ENCODE results near the gene ALDH18A1. TPM values are rescaled to one million over a fixed set of nuclear protein-coding genes. Genes with fewer than 3 reads are reported as not detected.
A peak's percentile ranks its signal among the peaks of the same experiment; 100 is the strongest.

Gene ALDH18A1
- total RNA-seq, 1 experiment from 2014 or later: 166 TPM

DNA sequence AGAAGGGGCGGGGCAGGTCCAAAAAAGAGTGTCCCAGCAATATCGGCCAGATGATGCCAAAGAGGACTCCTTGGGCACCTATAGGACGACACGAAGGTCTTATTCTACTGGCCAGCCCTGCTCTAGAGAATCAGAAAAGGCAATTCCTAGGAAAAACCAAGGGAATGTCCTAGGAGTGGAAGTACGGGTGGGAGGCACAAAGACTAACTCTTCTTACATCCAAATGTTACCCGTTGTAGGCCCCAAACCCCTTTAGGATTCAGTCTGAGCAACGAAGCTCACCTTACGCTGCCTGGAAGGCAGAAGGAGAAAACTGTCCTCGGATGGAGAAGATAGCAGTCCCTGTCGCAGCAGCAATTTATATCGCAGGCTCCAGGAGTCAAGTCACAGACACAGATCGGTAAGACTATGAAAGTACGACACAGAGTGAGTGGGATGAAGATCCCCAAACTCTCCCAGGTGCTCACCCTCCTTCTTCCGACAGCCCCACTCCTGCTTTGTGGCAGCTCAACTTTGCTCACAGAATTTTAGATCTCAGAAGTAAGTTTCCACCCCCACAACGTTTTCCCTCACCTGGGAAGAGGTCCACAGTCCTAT, 36.7 kb upstream of the ALDH18A1 start:
- Histone ChIP-seq H3K36me3 (ENCODE audit: control insufficient read depth, insufficient read depth, low read length) (peaks cover 2% of the 10 kb centered on the region; the same call in 1 of the 2 replicates), H3K27me3 (replicated peaks; ENCODE audit: control insufficient read depth, insufficient read depth, low read length) (no peaks in the 10 kb centered on the region), H3K9me3 (no peaks in the 10 kb centered on the region), H3K4me1 (0 out of 2 replicates have a peak, but pooled peaks cover 2% of the 10 kb centered on the region), H3K4me3 (ENCODE audit: low read depth, low read length) (peak overlapping the region; percentile 86)
- Mint-ChIP-seq H3K27me3 (ENCODE audit: insufficient read depth, unreplicated experiment) (no peaks in the 10 kb centered on the region), H3K27ac (ENCODE audit: unreplicated experiment) (peak overlapping the region; percentile 99), H3K9me3 (ENCODE audit: unreplicated experiment) (peaks cover 8% of the 10 kb centered on the region), H3K36me3 (ENCODE audit: insufficient read depth, unreplicated experiment) (peaks cover 42% of the 10 kb centered on the region), H3K4me3 (ENCODE audit: unreplicated experiment) (peak overlapping the region; percentile 97), H3K4me1 (ENCODE audit: low read depth, unreplicated experiment) (peaks cover 21% of the 10 kb centered on the region)
- POLR2A ChIA-PET: interaction anchor here (0.5 to 1.7 kb wide), 7 partner anchors 18 to 172 kb away, joined by 3 to 14 read pairs (median 6); partner anchors contain the start of gene ALDH18A1
- CTCF ChIA-PET: interaction anchor here (0.5 to 3.5 kb wide), 60 partner anchors 9 to 536 kb away, joined by 3 to 85 read pairs (median 4); partner anchors contain the start of genes ACSM6, ALDH18A1, CC2D2B and ENTPD1
- DNase-seq: peak in 1 of 2 experiments; percentile 11
- TSS peak; percentile 38 for BruUV-seq (replicated peaks)
- TF ChIP-seq, protein P1, sequence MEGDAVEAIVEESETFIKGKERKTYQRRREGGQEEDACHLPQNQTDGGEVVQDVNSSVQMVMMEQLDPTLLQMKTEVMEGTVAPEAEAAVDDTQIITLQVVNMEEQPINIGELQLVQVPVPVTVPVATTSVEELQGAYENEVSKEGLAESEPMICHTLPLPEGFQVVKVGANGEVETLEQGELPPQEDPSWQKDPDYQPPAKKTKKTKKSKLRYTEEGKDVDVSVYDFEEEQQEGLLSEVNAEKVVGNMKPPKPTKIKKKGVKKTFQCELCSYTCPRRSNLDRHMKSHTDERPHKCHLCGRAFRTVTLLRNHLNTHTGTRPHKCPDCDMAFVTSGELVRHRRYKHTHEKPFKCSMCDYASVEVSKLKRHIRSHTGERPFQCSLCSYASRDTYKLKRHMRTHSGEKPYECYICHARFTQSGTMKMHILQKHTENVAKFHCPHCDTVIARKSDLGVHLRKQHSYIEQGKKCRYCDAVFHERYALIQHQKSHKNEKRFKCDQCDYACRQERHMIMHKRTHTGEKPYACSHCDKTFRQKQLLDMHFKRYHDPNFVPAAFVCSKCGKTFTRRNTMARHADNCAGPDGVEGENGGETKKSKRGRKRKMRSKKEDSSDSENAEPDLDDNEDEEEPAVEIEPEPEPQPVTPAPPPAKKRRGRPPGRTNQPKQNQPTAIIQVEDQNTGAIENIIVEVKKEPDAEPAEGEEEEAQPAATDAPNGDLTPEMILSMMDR (IDR thresholded peaks at IDR 0.05; ENCODE audit: insufficient read depth in 1 of 2, low read depth in 1 of 2, low read length in 1 of 2, severe bottlenecking in 1 of 2, unreplicated experiment in 1 of 2): no peak
- intact Hi-C loops (cut with micrococcal nuclease; ENCODE audit: unreplicated experiment): loop anchor here (5.0 kb wide), 3 partner anchors 214 to 321 kb away; partner anchors contain the start of gene CC2D2B

DNA sequence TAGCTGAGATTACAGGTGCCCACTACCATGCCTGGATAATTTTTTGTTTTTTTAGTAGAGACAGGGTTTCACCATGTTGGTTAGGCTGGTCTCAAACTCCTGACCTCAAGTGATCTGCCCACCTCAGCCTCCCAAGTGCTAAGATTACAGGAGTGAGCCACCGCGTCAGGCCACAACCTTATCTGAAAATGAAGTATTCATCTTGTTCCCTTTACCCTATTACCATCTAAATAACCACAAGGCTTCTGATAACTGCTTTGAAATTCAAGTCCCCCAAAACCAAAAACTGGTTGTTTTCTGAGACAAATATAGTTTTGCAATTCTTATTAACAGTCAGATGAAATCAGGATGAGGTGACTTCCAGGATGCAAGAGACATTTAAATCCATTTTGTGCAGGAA, 34.8 kb upstream of the ALDH18A1 start:
- Histone ChIP-seq H3K4me3 (ENCODE audit: low read depth, low read length) (no peak overlapping the region), H3K4me1 (0 out of 2 replicates have a peak, but pooled peaks cover 2% of the 10 kb centered on the region), H3K27me3 (replicated peaks; ENCODE audit: control insufficient read depth, insufficient read depth, low read length) (no peaks in the 10 kb centered on the region), H3K36me3 (ENCODE audit: control insufficient read depth, insufficient read depth, low read length) (peaks cover 2% of the 10 kb centered on the region; the same call in 1 of the 2 replicates), H3K9me3 (no peaks in the 10 kb centered on the region)
- CTCF ChIA-PET: no interaction called here
- intact Hi-C loops (cut with micrococcal nuclease; ENCODE audit: unreplicated experiment): loop anchor here (5.0 kb wide), 3 partner anchors 216 to 319 kb away; partner anchors contain the start of gene CC2D2B
- no peak overlapping the region for H3K4me3 Mint-ChIP-seq (ENCODE audit: unreplicated experiment)
- no peak for DNase-seq
- POLR2A ChIA-PET: no interaction called here
- peaks cover 21% of the 10 kb centered on the region for H3K4me1 Mint-ChIP-seq (ENCODE audit: low read depth, unreplicated experiment)
- TF ChIP-seq, protein P1 (IDR thresholded peaks at IDR 0.05; ENCODE audit: insufficient read depth in 1 of 2, low read depth in 1 of 2, low read length in 1 of 2, severe bottlenecking in 1 of 2, unreplicated experiment in 1 of 2): no peak
- H3K9me3 Mint-ChIP-seq (ENCODE audit: unreplicated experiment): no peaks in the 10 kb centered on the region
- no TSS peak for BruUV-seq (replicated peaks)
- H3K27me3 Mint-ChIP-seq (ENCODE audit: insufficient read depth, unreplicated experiment): no peaks in the 10 kb centered on the region
- peaks cover 60% of the 10 kb centered on the region for H3K36me3 Mint-ChIP-seq (ENCODE audit: insufficient read depth, unreplicated experiment)
- H3K27ac Mint-ChIP-seq (ENCODE audit: unreplicated experiment): no peak overlapping the region

DNA sequence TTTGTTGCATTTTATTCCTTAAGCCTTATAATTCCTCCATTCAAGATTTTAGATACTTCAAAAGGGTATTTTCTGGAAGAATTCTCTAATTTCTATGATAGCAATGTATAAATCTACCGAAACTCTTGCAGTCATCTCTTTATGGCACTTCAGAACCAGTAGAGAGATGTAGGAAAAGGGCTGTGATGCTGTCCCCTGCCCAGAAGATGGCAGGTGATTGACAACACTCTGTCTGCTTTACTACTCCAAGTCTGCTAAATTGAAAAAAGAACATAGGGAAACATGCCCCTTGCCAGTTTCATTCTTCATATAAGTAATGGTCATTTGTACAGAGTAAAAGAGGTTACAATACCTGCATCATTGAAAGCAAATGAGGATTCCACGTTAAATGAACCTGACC, 32.1 kb upstream of the ALDH18A1 start:
- no peak for DNase-seq
- H3K4me1 ChIP-seq: 0 out of 2 replicates have a peak, but pooled peaks cover 2% of the 10 kb centered on the region
- Mint-ChIP-seq H3K4me1 (ENCODE audit: low read depth, unreplicated experiment) (peaks cover 14% of the 10 kb centered on the region), H3K27me3 (ENCODE audit: insufficient read depth, unreplicated experiment) (no peaks in the 10 kb centered on the region), H3K9me3 (ENCODE audit: unreplicated experiment) (no peaks in the 10 kb centered on the region), H3K27ac (ENCODE audit: unreplicated experiment) (no peak overlapping the region), H3K4me3 (ENCODE audit: unreplicated experiment) (no peak overlapping the region), H3K36me3 (ENCODE audit: insufficient read depth, unreplicated experiment) (peaks cover 75% of the 10 kb centered on the region)
- no peaks in the 10 kb centered on the region for H3K9me3 ChIP-seq
- intact Hi-C loops (cut with micrococcal nuclease; ENCODE audit: unreplicated experiment): no loop called here
- no peak overlapping the region for H3K4me3 ChIP-seq (ENCODE audit: low read depth, low read length)
- peaks cover 2% of the 10 kb centered on the region; the same call in 1 of the 2 replicates for H3K36me3 ChIP-seq (ENCODE audit: control insufficient read depth, insufficient read depth, low read length)
- no peaks in the 10 kb centered on the region for H3K27me3 ChIP-seq (replicated peaks; ENCODE audit: control insufficient read depth, insufficient read depth, low read length)
- ChIA-PET CTCF (interaction anchor here (1.4 kb wide), 1 partner anchor 176 kb away, joined by 3 read pairs; no protein-coding TSS in a partner anchor), POLR2A (interaction anchor here (0.6 kb wide), 2 partner anchors 10 to 86 kb away, joined by 3 read pairs; no protein-coding TSS in a partner anchor)
- TF ChIP-seq, protein P1 (IDR thresholded peaks at IDR 0.05; ENCODE audit: insufficient read depth in 1 of 2, low read depth in 1 of 2, low read length in 1 of 2, severe bottlenecking in 1 of 2, unreplicated experiment in 1 of 2): peak in 1 of 2 experiments; percentile 31
- no TSS peak for BruUV-seq (replicated peaks)
